Lung (tissue), 12 donors: ENCODE results near the gene SHOC2. TPM values are rescaled to one million over a fixed set of nuclear protein-coding genes. Genes with fewer than 3 reads are reported as not detected.

Source experiments
- ATAC-seq: fragments of 200-7000 bp; cut with Tn5 transposase; one replicate; pipeline ENCODE4 v1.9.1; 2020; ENCODE audit warnings: moderate number of reproducible peaks; ENCODE audit not compliant: insufficient read depth, low FRiP score
- DNase-seq, 3 donors: peaks; one replicate each; pipeline ENCODE4 v3.0.0-alpha.2; 2013 to 2017
- H3K27ac ChIP-seq, 2 donors: one replicate each; pipeline ENCODE4 v1.5.1; 2013; ENCODE audit warnings: mild to moderate bottlenecking in 2 of 2, moderate library complexity in 2 of 2, control low read depth in 1 of 2, inconsistent platforms in 1 of 2, low read depth in 1 of 2, low read length in 1 of 2
- H3K27me3 ChIP-seq, 3 donors: one replicate each; pipeline ENCODE4 v1.5.1; 2013; ENCODE audit warnings: low read length in 2 of 3; ENCODE audit not compliant: control insufficient read depth in 3 of 3, insufficient read depth in 3 of 3
- H3K36me3 ChIP-seq, 4 donors: one replicate each; pipeline ENCODE4 v1.5.1; 2013; ENCODE audit warnings: low read length in 4 of 4, mild to moderate bottlenecking in 1 of 4, moderate library complexity in 1 of 4; ENCODE audit not compliant: control insufficient read depth in 4 of 4, insufficient read depth in 4 of 4
- H3K4me1 ChIP-seq, 5 donors: one replicate each; pipeline ENCODE4 v1.5.1; 2013; ENCODE audit warnings: low read length in 5 of 5, mild to moderate bottlenecking in 2 of 5, moderate library complexity in 1 of 5; ENCODE audit not compliant: control insufficient read depth in 5 of 5, insufficient read depth in 5 of 5
- H3K4me3 ChIP-seq: one replicate; pipeline ENCODE4 v1.5.1; 2013; ENCODE audit warnings: mild to moderate bottlenecking, control low read depth, moderate library complexity
- H3K9ac ChIP-seq, 2 donors: one replicate each; pipeline ENCODE4 v1.5.1; 2013; ENCODE audit warnings: low read length in 2 of 2, control low read depth in 1 of 2; ENCODE audit not compliant: insufficient read depth in 1 of 2
- H3K9me3 ChIP-seq, 4 donors: one replicate each; pipeline ENCODE4 v1.5.1; 2013; ENCODE audit warnings: low read length in 3 of 4, mild to moderate bottlenecking in 1 of 4, moderate library complexity in 1 of 4; ENCODE audit not compliant: control insufficient read depth in 4 of 4, insufficient read depth in 3 of 4
- WGBS, 2 donors: extraction: QIAGEN DNeasy Blood & Tissue Kit; methylation state at CpG; one replicate each; pipeline ENCODE4 v1.1.7; 2013; 5-methylcytosine and 5-hydroxymethylcytosine counted together
- polyA plus RNA-seq, 2 donors: library from polyadenylated mRNA; stranded (reverse); fragments of 200-250 nt; gene quantifications; one replicate each; pipeline ENCODE4 v1.2.1, GENCODE V29; 2013
- total RNA-seq, 2 donors: library from RNA; depleted of rRNA in 1 of 2; stranded (reverse); fragments of >200 nt in 1 of 2; gene quantifications; one replicate each; pipeline ENCODE4 v1.2.1, GENCODE V29; 2014 to 2021
- TF ChIP-seq, protein P1 (sequence below): IDR thresholded peaks from 2 replicates; pipeline ENCODE4 v1.5.1; 2012; ENCODE audit warnings: mild to moderate bottlenecking; ENCODE audit errors: control extremely low read depth, extremely low read depth
- donor health status: control.
- donor health status: control.
- donor health status: Bipolar disorder and iron deficiency.
- donor health status: healthy.
- donor health status: DM: yes; HTN: yes; CAD: no.

Gene SHOC2
- total and polyA plus RNA-seq, 4 donors: 17.3 to 74.9 (median 35.3) TPM

DNA sequence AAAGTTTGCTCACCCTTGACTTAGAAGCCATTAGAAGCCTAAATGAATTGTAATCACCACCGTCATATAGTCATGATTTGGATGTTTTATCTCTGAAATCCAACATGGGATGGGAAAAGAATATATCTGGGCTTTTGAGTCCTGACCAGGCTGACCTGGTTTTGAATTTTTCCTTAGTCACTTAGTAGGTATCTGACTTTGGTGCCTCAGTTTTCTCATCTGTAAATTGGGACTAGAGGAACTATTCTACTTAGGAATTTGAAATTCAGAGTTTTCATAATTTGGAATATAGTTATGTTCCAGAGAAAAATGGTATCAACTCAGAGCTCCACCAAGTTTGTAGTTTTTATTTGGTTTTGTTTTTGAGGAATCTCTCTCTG is 40.9 kb downstream of the SHOC2 start:
- no peaks in the 10 kb centered on the region for H3K36me3 ChIP-seq
- H3K4me3 ChIP-seq: no peak overlapping the region
- peaks cover 0 to 22% (median 4%) of the 10 kb centered on the region in 5 donors for H3K4me1 ChIP-seq
- TF ChIP-seq, protein P1, sequence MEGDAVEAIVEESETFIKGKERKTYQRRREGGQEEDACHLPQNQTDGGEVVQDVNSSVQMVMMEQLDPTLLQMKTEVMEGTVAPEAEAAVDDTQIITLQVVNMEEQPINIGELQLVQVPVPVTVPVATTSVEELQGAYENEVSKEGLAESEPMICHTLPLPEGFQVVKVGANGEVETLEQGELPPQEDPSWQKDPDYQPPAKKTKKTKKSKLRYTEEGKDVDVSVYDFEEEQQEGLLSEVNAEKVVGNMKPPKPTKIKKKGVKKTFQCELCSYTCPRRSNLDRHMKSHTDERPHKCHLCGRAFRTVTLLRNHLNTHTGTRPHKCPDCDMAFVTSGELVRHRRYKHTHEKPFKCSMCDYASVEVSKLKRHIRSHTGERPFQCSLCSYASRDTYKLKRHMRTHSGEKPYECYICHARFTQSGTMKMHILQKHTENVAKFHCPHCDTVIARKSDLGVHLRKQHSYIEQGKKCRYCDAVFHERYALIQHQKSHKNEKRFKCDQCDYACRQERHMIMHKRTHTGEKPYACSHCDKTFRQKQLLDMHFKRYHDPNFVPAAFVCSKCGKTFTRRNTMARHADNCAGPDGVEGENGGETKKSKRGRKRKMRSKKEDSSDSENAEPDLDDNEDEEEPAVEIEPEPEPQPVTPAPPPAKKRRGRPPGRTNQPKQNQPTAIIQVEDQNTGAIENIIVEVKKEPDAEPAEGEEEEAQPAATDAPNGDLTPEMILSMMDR: no peak
- no peaks in the 10 kb centered on the region for H3K27me3 ChIP-seq
- no peak for DNase-seq
- 50 to 99% methylated on average over 1 of the region's 1 CpG for WGBS, 2 donors
- no peaks in the 10 kb centered on the region for H3K9me3 ChIP-seq
- no peak for ATAC-seq
- H3K9ac ChIP-seq: no peak overlapping the region
- H3K27ac ChIP-seq: no peak overlapping the region

DNA sequence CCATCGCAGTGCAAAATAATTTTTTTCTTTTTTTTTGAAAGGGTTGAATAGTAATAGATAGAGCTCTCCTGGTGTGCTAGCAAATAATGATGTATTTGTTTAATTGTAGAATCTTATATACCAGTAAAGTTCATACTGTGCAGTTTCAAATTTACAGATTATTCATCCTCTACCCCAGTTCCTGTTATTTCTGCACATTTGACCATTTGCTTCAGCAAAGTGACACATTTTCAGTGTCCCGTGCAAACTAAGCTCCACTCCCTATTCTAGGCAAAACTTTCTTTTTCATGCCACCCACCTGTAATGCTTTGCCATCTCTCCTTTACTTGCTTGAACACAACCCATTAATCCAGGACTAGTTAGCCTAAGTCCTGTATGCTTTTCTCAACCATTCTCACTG is 43.0 kb downstream of the SHOC2 start:
- Histone ChIP-seq H3K4me3 (no peak overlapping the region), H3K9ac (no peak overlapping the region), H3K27ac (no peak overlapping the region), H3K9me3 (no peaks in the 10 kb centered on the region), H3K27me3 (no peaks in the 10 kb centered on the region), H3K4me1 (peaks cover 0 to 20% (median 4%) of the 10 kb centered on the region in 5 donors), H3K36me3 (peaks cover 0 to 1% (median 0%) of the 10 kb centered on the region in 4 donors)
- no peak for ATAC-seq
- TF ChIP-seq, protein P1: no peak
- no peak for DNase-seq
- WGBS, 2 donors: 87 to 90% methylated on average over 2 of the region's 2 CpGs

DNA sequence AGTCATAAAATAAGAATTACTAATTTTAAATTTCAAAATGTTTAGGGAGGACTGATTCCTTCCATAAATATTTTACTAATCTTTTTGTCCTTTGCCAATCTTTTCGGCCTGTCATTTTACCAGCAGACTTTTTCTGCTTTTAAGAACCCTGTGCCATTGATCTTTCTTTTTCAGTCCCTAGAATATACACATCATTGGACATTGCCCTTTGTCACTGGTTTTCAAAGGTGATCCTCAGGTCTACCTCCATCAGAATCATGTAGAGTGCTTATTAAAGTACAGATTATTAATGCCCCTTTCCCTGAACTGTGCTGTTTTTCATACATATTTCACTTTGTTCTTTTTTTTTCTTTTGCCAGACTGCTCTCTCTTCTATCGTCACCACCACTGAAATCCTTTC is 43.8 kb downstream of the SHOC2 start:
- TF ChIP-seq, protein P1: no peak
- H3K4me1 ChIP-seq: peaks cover 0 to 18% (median 4%) of the 10 kb centered on the region in 5 donors
- 90 to 97% methylated on average over 2 of the region's 2 CpGs for WGBS, 2 donors
- no peak for DNase-seq
- H3K9ac ChIP-seq: no peak overlapping the region
- H3K36me3 ChIP-seq: peaks cover 0 to 2% (median under 1%) of the 10 kb centered on the region in 4 donors
- H3K27ac ChIP-seq: no peak overlapping the region
- no peak for ATAC-seq
- H3K27me3 ChIP-seq: no peaks in the 10 kb centered on the region
- H3K4me3 ChIP-seq: no peak overlapping the region
- no peaks in the 10 kb centered on the region for H3K9me3 ChIP-seq

DNA sequence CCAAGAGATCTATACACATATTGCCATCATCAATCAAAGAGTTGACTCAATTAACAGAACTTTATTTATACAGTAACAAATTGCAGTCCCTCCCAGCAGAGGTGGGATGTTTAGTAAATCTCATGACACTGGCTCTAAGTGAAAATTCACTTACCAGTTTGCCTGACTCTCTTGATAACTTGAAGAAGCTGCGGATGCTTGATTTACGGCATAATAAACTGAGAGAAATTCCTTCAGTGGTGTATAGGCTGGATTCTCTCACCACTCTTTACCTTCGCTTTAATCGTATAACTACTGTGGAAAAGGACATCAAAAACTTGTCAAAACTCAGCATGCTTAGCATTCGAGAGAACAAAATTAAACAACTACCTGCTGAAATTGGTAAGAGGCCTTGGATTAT is 45.3 kb downstream of the SHOC2 start:
- TF ChIP-seq, protein P1: no peak
- H3K4me1 ChIP-seq: peaks cover 0 to 12% (median 0%) of the 10 kb centered on the region in 5 donors
- no peaks in the 10 kb centered on the region for H3K27me3 ChIP-seq
- peaks cover 0 to 2% (median under 1%) of the 10 kb centered on the region in 4 donors for H3K36me3 ChIP-seq
- no peak overlapping the region for H3K27ac ChIP-seq
- no peak overlapping the region for H3K9ac ChIP-seq
- H3K4me3 ChIP-seq: no peak overlapping the region
- ATAC-seq (no peak), DNase-seq (no peak)
- 97% methylated on average over 5 of the region's 5 CpGs for WGBS, 2 donors
- no peaks in the 10 kb centered on the region for H3K9me3 ChIP-seq
